HCT116 (cell line): ENCODE data around the gene NDUFS6. TPM values are rescaled to one million over a fixed set of nuclear protein-coding genes. Genes with fewer than 3 reads are reported as not detected.
A peak's percentile ranks its signal among the peaks of the same experiment; 100 is the strongest.

ENCODE experiments used
- ATAC-seq: fragments of 200-7000 bp; cut with Tn5 transposase; 2 replicates; pipeline ENCODE4 v1.9.1; 2020; ENCODE audit warnings: mild to moderate bottlenecking, moderate library complexity
- BruUV-seq: library from RNA; stranded (reverse); fragments of 400-500 nt; replicated peaks from 2 replicates; lab custom pipeline; 2021; lab: Mats Ljungman, UMichigan
- CTCF ChIA-PET: fragments of 300-600 bp; sonication (Branson Sonifier 250); formaldehyde crosslinking; loops from one replicate; lab custom pipeline; 2021; ENCODE audit warnings: antibody characterized with exemption; lab: Charles Lee
- POLR2A ChIA-PET: fragments of 300-600, 350-600 bp; sonication (Branson Sonifier 250); formaldehyde crosslinking; loops from one replicate; lab custom pipeline; 2021; ENCODE audit warnings: antibody characterized with exemption; lab: Charles Lee
- RAD21 ChIA-PET, 2 experiments: fragments of 300-600 bp; sonication (Branson Sonifier 250); formaldehyde crosslinking; loops; one replicate each; lab custom pipeline; 2023; ENCODE audit warnings: low total read pairs in 2 of 2; ENCODE audit not compliant: uncharacterized antibody in 2 of 2, unreplicated experiment in 2 of 2, low non-redundant PET in 1 of 2; lab: Charles Lee
- DNase-seq: peaks from one replicate; pipeline ENCODE4 v3.0.0-alpha.2; 2010; ENCODE audit warnings: low read depth, low spot score
- H2AFZ ChIP-seq: fragments of 200-600 bp; shearing (Covaris generic), sonication (generic); 2 replicates; pipeline ENCODE4 v1.6.1; 2017; ENCODE audit warnings: low read depth, mixed run types, mixed read lengths, antibody characterized with exemption, low read length; ENCODE audit not compliant: poor library complexity, severe bottlenecking
- H3K27ac ChIP-seq: 2 replicates; pipeline ENCODE4 v1.5.1; 2012; ENCODE audit warnings: low read depth, low read length
- H3K27me3 ChIP-seq: fragments of 200-600 bp; sonication (generic); 2 replicates; pipeline ENCODE4 v1.6.1; 2016; ENCODE audit warnings: mixed run types, low read length, mixed read lengths; ENCODE audit not compliant: insufficient read depth
- H3K36me3 ChIP-seq, 2 experiments: fragments of 200-500 bp in 1 of 2; fragments of 200-600 bp in 1 of 2; sonication (Bioruptor generic) in 1 of 2; sonication (generic) in 1 of 2; 2 replicates each; pipeline versions ENCODE4 v1.5.1 to v1.6.1; 2014 to 2016; ENCODE audit warnings: low read length in 2 of 2, inconsistent platforms in 1 of 2, mixed read lengths in 1 of 2, mixed run types in 1 of 2; ENCODE audit not compliant: insufficient read depth in 2 of 2, control insufficient read depth in 1 of 2
- H3K4me1 ChIP-seq, 2 experiments: fragments of 200-600 bp in 1 of 2; sonication (generic) in 1 of 2; 2 replicates each; pipeline versions ENCODE4 v1.5.1 to v1.6.1; 2012 to 2017; ENCODE audit warnings: low read length in 2 of 2, inconsistent platforms in 1 of 2, mild to moderate bottlenecking in 1 of 2, mixed read lengths in 1 of 2, mixed run types in 1 of 2, moderate library complexity in 1 of 2; ENCODE audit not compliant: insufficient read depth in 2 of 2, control insufficient read depth in 1 of 2
- H3K4me2 ChIP-seq: fragments of 200-600 bp; sonication (generic); 2 replicates; pipeline ENCODE4 v1.6.1; 2017; ENCODE audit warnings: mixed run types, low read length, mixed read lengths
- H3K4me3 ChIP-seq, 2 experiments: fragments of 200-600 bp in 1 of 2; sonication (generic) in 1 of 2; replicated peaks in 1 of 2; 2 replicates each; pipeline ENCODE4 v1.5.1; 2011 to 2016; ENCODE audit warnings: low read length in 2 of 2, control low read depth in 1 of 2, low read depth in 1 of 2, mild to moderate bottlenecking in 1 of 2, mixed read lengths in 1 of 2, mixed run types in 1 of 2
- H3K79me2 ChIP-seq: fragments of 200-600 bp; sonication (generic); 2 replicates; pipeline ENCODE4 v1.6.1; 2017; ENCODE audit warnings: mild to moderate bottlenecking, mixed run types, low read length, moderate library complexity, mixed read lengths; ENCODE audit not compliant: insufficient read depth
- H3K9ac ChIP-seq: fragments of 200-600 bp; sonication (generic); 2 replicates; pipeline ENCODE4 v1.6.1; 2016; ENCODE audit warnings: low read length, mixed read lengths
- H3K9me2 ChIP-seq: fragments of 200-600 bp; sonication (generic), shearing (Covaris generic); 2 replicates; pipeline ENCODE4 v1.6.1; 2017; ENCODE audit warnings: mixed run types, mild to moderate bottlenecking, moderate library complexity; ENCODE audit not compliant: insufficient read depth
- H3K9me3 ChIP-seq, 2 experiments: fragments of 200-500 bp in 1 of 2; fragments of 200-600 bp in 1 of 2; sonication (Bioruptor generic) in 1 of 2; sonication (generic) in 1 of 2; 2 replicates each; pipeline ENCODE4 v1.6.1; 2014 to 2017; ENCODE audit warnings: low read length in 2 of 2, mixed read lengths in 2 of 2, inconsistent platforms in 1 of 2, low read depth in 1 of 2, mild to moderate bottlenecking in 1 of 2, mixed run types in 1 of 2, moderate library complexity in 1 of 2; ENCODE audit not compliant: control insufficient read depth in 1 of 2, insufficient read depth in 1 of 2
- H4K20me1 ChIP-seq: fragments of 200-600 bp; sonication (generic), shearing (Covaris generic); 2 replicates; pipeline ENCODE4 v1.6.1; 2017; ENCODE audit warnings: mixed run types, mild to moderate bottlenecking, moderate library complexity; ENCODE audit not compliant: insufficient read depth
- CBX3 ChIP-seq: IDR thresholded peaks from 2 replicates; pipeline ENCODE4 v1.6.1; 2012; ENCODE audit warnings: low read depth
- CEBPB ChIP-seq: IDR thresholded peaks from 2 replicates; pipeline ENCODE4 v1.6.1; 2012; ENCODE audit warnings: low read depth
- EGR1 ChIP-seq: IDR thresholded peaks from 2 replicates; pipeline ENCODE4 v1.6.1; 2012; ENCODE audit warnings: low read depth
- ELF1 ChIP-seq: IDR thresholded peaks from 2 replicates; pipeline ENCODE4 v1.6.1; 2012; ENCODE audit warnings: low read depth, borderline replicate concordance
- EZH2 ChIP-seq: fragments of 200-600 bp; sonication (generic); IDR thresholded peaks from 2 replicates; pipeline ENCODE4 v1.6.1; 2017; ENCODE audit warnings: antibody characterized with exemption, mixed run types
- EZH2phosphoT487 ChIP-seq: fragments of 200-600 bp; IDR thresholded peaks from 2 replicates; pipeline ENCODE4 v1.6.1; 2018; ENCODE audit warnings: antibody characterized with exemption, borderline replicate concordance
- FOSL1 ChIP-seq: IDR thresholded peaks from 2 replicates; pipeline ENCODE4 v1.6.1; 2012; ENCODE audit warnings: low read depth
- JUND ChIP-seq: IDR thresholded peaks from 2 replicates; pipeline ENCODE4 v1.6.1; 2012
- POLR2A ChIP-seq: IDR thresholded peaks from 2 replicates; pipeline ENCODE4 v1.7.0; 2011; ENCODE audit warnings: borderline replicate concordance; ENCODE audit not compliant: insufficient read depth, insufficient read length; ENCODE audit errors: extremely low read depth
- POLR2AphosphoS5 ChIP-seq: IDR thresholded peaks from 2 replicates; pipeline ENCODE4 v1.6.1; 2011; ENCODE audit warnings: mild to moderate bottlenecking, low read depth, low read length, moderate library complexity
- SIN3A ChIP-seq: IDR thresholded peaks from 2 replicates; pipeline ENCODE4 v1.6.1; 2012; ENCODE audit warnings: low read depth
- SP1 ChIP-seq: IDR thresholded peaks from 2 replicates; pipeline ENCODE4 v1.6.1; 2012; ENCODE audit warnings: low read depth
- SRF ChIP-seq: IDR thresholded peaks from 2 replicates; pipeline ENCODE4 v1.6.1; 2012; ENCODE audit warnings: low read depth
- YY1 ChIP-seq: IDR thresholded peaks from 2 replicates; pipeline ENCODE4 v1.6.1; 2011; ENCODE audit warnings: low read length, low read depth, moderate library complexity, mild to moderate bottlenecking; ENCODE audit not compliant: insufficient replicate concordance; ENCODE audit errors: extremely low read depth
- ZFX ChIP-seq: fragments of 450-650 bp; IDR thresholded peaks from 2 replicates; pipeline ENCODE4 v1.6.1; 2017
- ZNF274 ChIP-seq: fragments of 200-500 bp; sonication (Bioruptor generic); IDR thresholded peaks from 2 replicates; pipeline ENCODE4 v1.6.1; 2014; ENCODE audit warnings: mild to moderate bottlenecking, low read depth, low read length, inconsistent platforms
- intact Hi-C: fragments of 100-400 bp; cut with micrococcal nuclease; formaldehyde crosslinking; loops from 2 replicates; pipeline ENCODE4 v1.10.0; 2022
- total RNA-seq: library from RNA; stranded (reverse); gene quantifications from one replicate; pipeline ENCODE4 v1.2.1, GENCODE V29; 2021; ENCODE audit not compliant: unreplicated experiment
- TF ChIP-seq, protein P1 (sequence below): IDR thresholded peaks from 2 replicates; pipeline ENCODE4 v1.6.1; 2012; ENCODE audit warnings: low read depth
- TF ChIP-seq, protein P2 (sequence below): IDR thresholded peaks from 2 replicates; pipeline ENCODE4 v1.6.1; 2011; ENCODE audit warnings: mild to moderate bottlenecking, low read length, moderate library complexity; ENCODE audit not compliant: insufficient replicate concordance; ENCODE audit errors: extremely low read depth
- TF ChIP-seq, protein P3 (sequence below): IDR thresholded peaks from 2 replicates; pipeline ENCODE4 v1.6.1; 2012
- TF ChIP-seq, protein P4 (sequence below): IDR thresholded peaks from 2 replicates; pipeline ENCODE4 v1.6.1; 2012

Gene NDUFS6
- total RNA-seq, 1 experiment from 2014 or later: 43.8 TPM

DNA sequence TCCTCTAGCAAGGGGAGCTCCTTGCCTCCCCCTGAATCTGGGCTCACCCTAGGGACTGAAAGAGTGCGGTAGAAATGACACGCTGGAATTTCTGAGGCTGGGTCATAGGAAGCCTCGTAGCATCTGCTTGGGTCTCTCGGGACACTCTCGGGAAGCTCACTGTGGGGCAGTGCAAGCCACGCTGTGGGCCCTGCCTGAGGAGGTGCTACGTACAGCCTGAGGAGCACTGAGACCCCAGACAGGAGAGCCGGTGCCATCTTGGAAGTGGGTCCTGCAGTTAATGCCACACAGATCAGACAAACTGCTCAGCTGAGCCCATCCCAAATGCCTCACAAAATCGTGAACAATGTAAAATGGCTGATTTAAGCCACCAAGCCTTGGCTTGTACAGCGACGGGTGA is 3.4 kb upstream of the NDUFS6 start:
- Histone ChIP-seq H3K36me3 (peaks cover 10 to 27% of the 10 kb centered on the region in 2 experiments; a peak in 3 of 4 replicates), H4K20me1 (no peaks in the 10 kb centered on the region), H3K4me1 (peaks cover 4 to 32% of the 10 kb centered on the region in 2 experiments; a peak in 3 of 4 replicates), H3K9ac (no peak overlapping the region), H3K79me2 (peaks cover 58% of the 10 kb centered on the region), H2AFZ (no peak overlapping the region), H3K4me2 (peak overlapping the region; percentile 87), H3K9me3 (no peaks in the 10 kb centered on the region), H3K9me2 (no peaks in the 10 kb centered on the region), H3K27ac (no peak overlapping the region), H3K27me3 (no peaks in the 10 kb centered on the region), H3K4me3 (no peak overlapping the region)
- TF ChIP-seq CEBPB: no peak
- no peak for TF ChIP-seq SP1
- no peak for TF ChIP-seq CBX3
- TF ChIP-seq SIN3A: no peak
- TF ChIP-seq, protein P1, sequence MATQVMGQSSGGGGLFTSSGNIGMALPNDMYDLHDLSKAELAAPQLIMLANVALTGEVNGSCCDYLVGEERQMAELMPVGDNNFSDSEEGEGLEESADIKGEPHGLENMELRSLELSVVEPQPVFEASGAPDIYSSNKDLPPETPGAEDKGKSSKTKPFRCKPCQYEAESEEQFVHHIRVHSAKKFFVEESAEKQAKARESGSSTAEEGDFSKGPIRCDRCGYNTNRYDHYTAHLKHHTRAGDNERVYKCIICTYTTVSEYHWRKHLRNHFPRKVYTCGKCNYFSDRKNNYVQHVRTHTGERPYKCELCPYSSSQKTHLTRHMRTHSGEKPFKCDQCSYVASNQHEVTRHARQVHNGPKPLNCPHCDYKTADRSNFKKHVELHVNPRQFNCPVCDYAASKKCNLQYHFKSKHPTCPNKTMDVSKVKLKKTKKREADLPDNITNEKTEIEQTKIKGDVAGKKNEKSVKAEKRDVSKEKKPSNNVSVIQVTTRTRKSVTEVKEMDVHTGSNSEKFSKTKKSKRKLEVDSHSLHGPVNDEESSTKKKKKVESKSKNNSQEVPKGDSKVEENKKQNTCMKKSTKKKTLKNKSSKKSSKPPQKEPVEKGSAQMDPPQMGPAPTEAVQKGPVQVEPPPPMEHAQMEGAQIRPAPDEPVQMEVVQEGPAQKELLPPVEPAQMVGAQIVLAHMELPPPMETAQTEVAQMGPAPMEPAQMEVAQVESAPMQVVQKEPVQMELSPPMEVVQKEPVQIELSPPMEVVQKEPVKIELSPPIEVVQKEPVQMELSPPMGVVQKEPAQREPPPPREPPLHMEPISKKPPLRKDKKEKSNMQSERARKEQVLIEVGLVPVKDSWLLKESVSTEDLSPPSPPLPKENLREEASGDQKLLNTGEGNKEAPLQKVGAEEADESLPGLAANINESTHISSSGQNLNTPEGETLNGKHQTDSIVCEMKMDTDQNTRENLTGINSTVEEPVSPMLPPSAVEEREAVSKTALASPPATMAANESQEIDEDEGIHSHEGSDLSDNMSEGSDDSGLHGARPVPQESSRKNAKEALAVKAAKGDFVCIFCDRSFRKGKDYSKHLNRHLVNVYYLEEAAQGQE: no peak
- no peak for TF ChIP-seq YY1
- TF ChIP-seq JUND: no peak
- TF ChIP-seq, protein P2, sequence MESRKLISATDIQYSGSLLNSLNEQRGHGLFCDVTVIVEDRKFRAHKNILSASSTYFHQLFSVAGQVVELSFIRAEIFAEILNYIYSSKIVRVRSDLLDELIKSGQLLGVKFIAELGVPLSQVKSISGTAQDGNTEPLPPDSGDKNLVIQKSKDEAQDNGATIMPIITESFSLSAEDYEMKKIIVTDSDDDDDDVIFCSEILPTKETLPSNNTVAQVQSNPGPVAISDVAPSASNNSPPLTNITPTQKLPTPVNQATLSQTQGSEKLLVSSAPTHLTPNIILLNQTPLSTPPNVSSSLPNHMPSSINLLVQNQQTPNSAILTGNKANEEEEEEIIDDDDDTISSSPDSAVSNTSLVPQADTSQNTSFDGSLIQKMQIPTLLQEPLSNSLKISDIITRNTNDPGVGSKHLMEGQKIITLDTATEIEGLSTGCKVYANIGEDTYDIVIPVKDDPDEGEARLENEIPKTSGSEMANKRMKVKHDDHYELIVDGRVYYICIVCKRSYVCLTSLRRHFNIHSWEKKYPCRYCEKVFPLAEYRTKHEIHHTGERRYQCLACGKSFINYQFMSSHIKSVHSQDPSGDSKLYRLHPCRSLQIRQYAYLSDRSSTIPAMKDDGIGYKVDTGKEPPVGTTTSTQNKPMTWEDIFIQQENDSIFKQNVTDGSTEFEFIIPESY: no peak
- TF ChIP-seq, protein P3, sequence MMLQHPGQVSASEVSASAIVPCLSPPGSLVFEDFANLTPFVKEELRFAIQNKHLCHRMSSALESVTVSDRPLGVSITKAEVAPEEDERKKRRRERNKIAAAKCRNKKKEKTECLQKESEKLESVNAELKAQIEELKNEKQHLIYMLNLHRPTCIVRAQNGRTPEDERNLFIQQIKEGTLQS: no peak
- TF ChIP-seq EZH2: no peak
- TF ChIP-seq ZNF274: no peak
- TF ChIP-seq ZFX: no peak
- no peak for TF ChIP-seq SRF
- TF ChIP-seq EGR1: no peak
- TF ChIP-seq EZH2phosphoT487: no peak
- no peak for TF ChIP-seq POLR2A
- TF ChIP-seq, protein P4, sequence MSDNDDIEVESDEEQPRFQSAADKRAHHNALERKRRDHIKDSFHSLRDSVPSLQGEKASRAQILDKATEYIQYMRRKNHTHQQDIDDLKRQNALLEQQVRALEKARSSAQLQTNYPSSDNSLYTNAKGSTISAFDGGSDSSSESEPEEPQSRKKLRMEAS: no peak
- no peak for TF ChIP-seq ELF1
- TF ChIP-seq POLR2AphosphoS5: no peak
- no peak for TF ChIP-seq FOSL1
- intact Hi-C loops: no loop called here
- ChIA-PET CTCF (no interaction called here), RAD21 (no interaction called here), POLR2A (interaction anchor here (0.6 kb wide), 1 partner anchor 83 kb away, joined by 3 read pairs; no protein-coding TSS in a partner anchor)
- DNase-seq (no peak), ATAC-seq (no peak)
- no TSS peak for BruUV-seq
